Neural progenitor cell (in vitro differentiated cells): ENCODE results near the gene PODXL2.

Source experiments
- CTCF ChIP-seq: fragments of 200-600 bp; sonication (generic); IDR thresholded peaks from 2 replicates; pipeline ENCODE4 v1.5.1; 2017; ENCODE audit warnings: antibody characterized with exemption, mild to moderate bottlenecking
- EZH2phosphoT487 ChIP-seq: fragments of 200-600 bp; sonication (generic); IDR thresholded peaks from 2 replicates; pipeline ENCODE4 v1.6.1; 2017; ENCODE audit warnings: antibody characterized with exemption

- no peak for TF ChIP-seq CTCF
- no peak for TF ChIP-seq EZH2phosphoT487
Observed at GRCh38 chr3:127622031-127622430, 7.0 kb upstream of the PODXL2 start.
